Endothelial cell (in vitro differentiated cells): ENCODE measurements around the gene OR10A3. TPM values are rescaled to one million over a fixed set of nuclear protein-coding genes. Genes with fewer than 3 reads are reported as not detected.
A peak's percentile ranks its signal among the peaks of the same experiment; 100 is the strongest.

Experiments
- DNase-seq: peaks from one replicate; pipeline ENCODE4 v3.0.0; 2021; ENCODE audit warnings: low spot score
- H3K27ac Mint-ChIP-seq: one replicate; pipeline ENCODE4 v1.8.0; 2021; ENCODE audit warnings: mixed read lengths, inconsistent platforms; ENCODE audit not compliant: unreplicated experiment
- H3K27me3 Mint-ChIP-seq: one replicate; pipeline ENCODE4 v1.8.0; 2021; ENCODE audit warnings: mild to moderate bottlenecking, moderate library complexity, mixed read lengths, inconsistent platforms; ENCODE audit not compliant: unreplicated experiment
- H3K36me3 Mint-ChIP-seq: one replicate; pipeline ENCODE4 v1.8.0; 2021; ENCODE audit warnings: mild to moderate bottlenecking, low read depth, mixed read lengths, inconsistent platforms; ENCODE audit not compliant: unreplicated experiment
- H3K4me1 Mint-ChIP-seq: one replicate; pipeline ENCODE4 v1.8.0; 2021; ENCODE audit warnings: mild to moderate bottlenecking, mixed read lengths, inconsistent platforms; ENCODE audit not compliant: unreplicated experiment
- H3K4me3 Mint-ChIP-seq: one replicate; pipeline ENCODE4 v1.8.0; 2021; ENCODE audit warnings: mild to moderate bottlenecking, mixed read lengths, inconsistent platforms; ENCODE audit not compliant: unreplicated experiment
- H3K9me3 Mint-ChIP-seq: one replicate; pipeline ENCODE4 v1.8.0; 2021; ENCODE audit warnings: mixed read lengths, inconsistent platforms; ENCODE audit not compliant: unreplicated experiment
- CTCF ChIP-seq: fragments of 200-600 bp; sonication (generic); IDR thresholded peaks from one replicate; pipeline ENCODE4 v1.5.0; 2021; ENCODE audit warnings: antibody characterized with exemption; ENCODE audit not compliant: unreplicated experiment
- total RNA-seq: library from RNA; stranded (reverse); fragmentation: NEBNext Ultra II Directional; extraction: Animal tissue kit (Norgen Biotek cat#: 25700); gene quantifications from one replicate; pipeline ENCODE4 v1.2.1, GENCODE V29; 2021; ENCODE audit not compliant: unreplicated experiment

Gene OR10A3
- total RNA-seq, 1 donor from 2014 or later: not detected

- H3K4me3 Mint-ChIP-seq: no peak overlapping the region
- peaks cover 5% of the 10 kb centered on the region for H3K36me3 Mint-ChIP-seq
- no peaks in the 10 kb centered on the region for H3K9me3 Mint-ChIP-seq
- no peaks in the 10 kb centered on the region for H3K27me3 Mint-ChIP-seq
- DNase-seq: no peak
- no peak overlapping the region for H3K27ac Mint-ChIP-seq
- H3K4me1 Mint-ChIP-seq: peaks cover 21% of the 10 kb centered on the region
- no peak for TF ChIP-seq CTCF
These were observed 47.3 kb downstream of the OR10A3 start for GRCh38 chr11:7894251-7894650.

- Mint-ChIP-seq H3K27ac (no peak overlapping the region), H3K27me3 (no peaks in the 10 kb centered on the region), H3K36me3 (peaks cover under 1% of the 10 kb centered on the region), H3K4me3 (no peak overlapping the region), H3K4me1 (peaks cover 21% of the 10 kb centered on the region), H3K9me3 (no peaks in the 10 kb centered on the region)
- no peak for TF ChIP-seq CTCF
- no peak for DNase-seq
These were observed 47.7 kb downstream of the OR10A3 start for GRCh38 chr11:7893796-7894195.

- H3K36me3 Mint-ChIP-seq: no peaks in the 10 kb centered on the region
- H3K4me3 Mint-ChIP-seq: no peak overlapping the region
- H3K4me1 Mint-ChIP-seq: peaks cover 24% of the 10 kb centered on the region
- no peak for DNase-seq
- peak; percentile 84 for TF ChIP-seq CTCF
- H3K27ac Mint-ChIP-seq: peak overlapping the region; percentile 62
- no peaks in the 10 kb centered on the region for H3K27me3 Mint-ChIP-seq
- no peaks in the 10 kb centered on the region for H3K9me3 Mint-ChIP-seq
These were observed 48.7 kb downstream of the OR10A3 start for GRCh38 chr11:7892840-7893254.

- Mint-ChIP-seq H3K36me3 (no peaks in the 10 kb centered on the region), H3K9me3 (no peaks in the 10 kb centered on the region), H3K27ac (peak overlapping the region; percentile 62), H3K4me1 (peaks cover 24% of the 10 kb centered on the region), H3K4me3 (no peak overlapping the region), H3K27me3 (no peaks in the 10 kb centered on the region)
- no peak for TF ChIP-seq CTCF
- DNase-seq: no peak
These were observed 49.3 kb downstream of the OR10A3 start for GRCh38 chr11:7892059-7892699.

GRCh38 chr11:7890417-7891172 lies 50.9 kb downstream of the OR10A3 start:
- DNase-seq: peak; percentile 48
- H3K9me3 Mint-ChIP-seq: no peaks in the 10 kb centered on the region
- peaks cover 24% of the 10 kb centered on the region for H3K4me1 Mint-ChIP-seq
- no peak for TF ChIP-seq CTCF
- no peak overlapping the region for H3K4me3 Mint-ChIP-seq
- no peaks in the 10 kb centered on the region for H3K27me3 Mint-ChIP-seq
- peak overlapping the region; percentile 93 for H3K27ac Mint-ChIP-seq
- no peaks in the 10 kb centered on the region for H3K36me3 Mint-ChIP-seq
